DOHH2 (cell line): Measurements from ENCODE around the gene EIF3B.

Source experiments
- H3F3A ChIP-seq: fragments of 200-600 bp; sonication (generic), shearing (Covaris generic); 2 replicates; pipeline ENCODE4 v1.6.0; 2016; ENCODE audit warnings: antibody characterized with exemption, mild to moderate bottlenecking; ENCODE audit not compliant: control insufficient read depth, insufficient read depth
- H3K27ac ChIP-seq: fragments of 200-600 bp; sonication (generic); 2 replicates; pipeline ENCODE4 v1.5.1; 2014; ENCODE audit warnings: low read depth, mild to moderate bottlenecking, low read length, moderate library complexity
- H3K27me3 ChIP-seq: fragments of 200-600 bp; sonication (generic); 2 replicates; pipeline ENCODE4 v1.6.1; 2014; ENCODE audit warnings: mild to moderate bottlenecking, low read length, mixed read lengths; ENCODE audit not compliant: control insufficient read depth
- H3K36me3 ChIP-seq: fragments of 200-600 bp; sonication (generic); 2 replicates; pipeline ENCODE4 v1.6.1; 2014; ENCODE audit warnings: mild to moderate bottlenecking, low read length, moderate library complexity, mixed read lengths; ENCODE audit not compliant: control insufficient read depth
- H3K4me1 ChIP-seq: fragments of 200-600 bp; sonication (generic); 2 replicates; pipeline ENCODE4 v1.6.1; 2014; ENCODE audit warnings: mild to moderate bottlenecking, low read length, mixed read lengths; ENCODE audit not compliant: control insufficient read depth
- H3K4me2 ChIP-seq: fragments of 200-600 bp; sonication (generic); 2 replicates; pipeline ENCODE4 v1.6.0; 2014; ENCODE audit warnings: mild to moderate bottlenecking, low read length, moderate library complexity
- H3K4me3 ChIP-seq: fragments of 200-600 bp; sonication (generic); 2 replicates; pipeline ENCODE4 v1.5.1; 2014; ENCODE audit warnings: mild to moderate bottlenecking, low read length, mixed read lengths
- H3K79me2 ChIP-seq: fragments of 200-600 bp; sonication (generic); 2 replicates; pipeline ENCODE4 v1.6.1; 2014; ENCODE audit warnings: mild to moderate bottlenecking, low read length, mixed read lengths; ENCODE audit not compliant: control insufficient read depth
- H3K9me2 ChIP-seq: fragments of 200-600 bp; sonication (generic); replicated peaks from 2 replicates; pipeline ENCODE4 v1.6.1; 2014; ENCODE audit warnings: mild to moderate bottlenecking, low read length, mixed read lengths; ENCODE audit not compliant: control insufficient read depth
- H3K9me3 ChIP-seq: fragments of 200-600 bp; sonication (generic); 2 replicates; pipeline ENCODE4 v1.6.1; 2014; ENCODE audit warnings: antibody characterized with exemption, low read length, mixed read lengths; ENCODE audit not compliant: control insufficient read depth, insufficient read depth
- H4K20me1 ChIP-seq: fragments of 200-600 bp; sonication (generic); 2 replicates; pipeline ENCODE4 v1.6.0; 2014; ENCODE audit warnings: low read depth, mild to moderate bottlenecking, antibody characterized with exemption, low read length, moderate library complexity; ENCODE audit not compliant: control insufficient read depth, insufficient read depth
- EZH2phosphoT487 ChIP-seq: fragments of 200-600 bp; sonication (generic); IDR thresholded peaks from 2 replicates; pipeline ENCODE4 v1.6.1; 2017; ENCODE audit warnings: borderline replicate concordance, mild to moderate bottlenecking, antibody characterized with exemption, low read length, moderate library complexity, mixed read lengths
- TF ChIP-seq, protein P1 (sequence below): fragments of 200-600 bp; sonication (generic); IDR thresholded peaks from one replicate; pipeline ENCODE4 v1.5.1; 2014; ENCODE audit warnings: antibody characterized with exemption, mild to moderate bottlenecking, low read depth, low read length; ENCODE audit not compliant: poor library complexity, severe bottlenecking

The EIF3B gene

DNA sequence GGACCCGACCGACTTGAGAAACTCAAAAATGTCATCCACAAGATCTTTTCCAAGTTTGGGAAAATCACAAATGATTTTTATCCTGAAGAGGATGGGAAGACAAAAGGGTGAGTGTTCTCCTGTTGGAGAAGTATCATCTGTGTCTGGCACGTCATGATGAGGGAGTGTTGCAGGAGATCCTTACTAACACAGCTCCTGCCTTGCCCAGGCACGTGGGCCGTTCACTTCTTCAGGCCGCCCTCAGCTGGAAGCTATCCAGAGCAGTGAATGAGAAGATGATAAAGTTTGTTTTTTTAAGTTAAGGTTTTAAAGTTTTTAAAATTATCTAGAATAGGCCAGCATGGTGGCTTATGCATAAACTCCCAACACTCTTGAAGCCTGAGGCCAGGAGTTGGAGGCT, 6.2 kb downstream of the EIF3B start:
- Histone ChIP-seq H3K4me1 (peaks cover 21% of the 10 kb centered on the region), H3K4me3 (no peak overlapping the region), H3K27me3 (no peaks in the 10 kb centered on the region), H3K79me2 (peaks cover 93% of the 10 kb centered on the region), H3K4me2 (no peak overlapping the region), H3K9me2 (no peaks in the 10 kb centered on the region), H3K27ac (no peak overlapping the region), H3K9me3 (no peaks in the 10 kb centered on the region), H3F3A (peaks cover 15% of the 10 kb centered on the region), H4K20me1 (peaks cover 52% of the 10 kb centered on the region), H3K36me3 (peaks cover 94% of the 10 kb centered on the region)
- no peak for TF ChIP-seq EZH2phosphoT487
- TF ChIP-seq, protein P1, sequence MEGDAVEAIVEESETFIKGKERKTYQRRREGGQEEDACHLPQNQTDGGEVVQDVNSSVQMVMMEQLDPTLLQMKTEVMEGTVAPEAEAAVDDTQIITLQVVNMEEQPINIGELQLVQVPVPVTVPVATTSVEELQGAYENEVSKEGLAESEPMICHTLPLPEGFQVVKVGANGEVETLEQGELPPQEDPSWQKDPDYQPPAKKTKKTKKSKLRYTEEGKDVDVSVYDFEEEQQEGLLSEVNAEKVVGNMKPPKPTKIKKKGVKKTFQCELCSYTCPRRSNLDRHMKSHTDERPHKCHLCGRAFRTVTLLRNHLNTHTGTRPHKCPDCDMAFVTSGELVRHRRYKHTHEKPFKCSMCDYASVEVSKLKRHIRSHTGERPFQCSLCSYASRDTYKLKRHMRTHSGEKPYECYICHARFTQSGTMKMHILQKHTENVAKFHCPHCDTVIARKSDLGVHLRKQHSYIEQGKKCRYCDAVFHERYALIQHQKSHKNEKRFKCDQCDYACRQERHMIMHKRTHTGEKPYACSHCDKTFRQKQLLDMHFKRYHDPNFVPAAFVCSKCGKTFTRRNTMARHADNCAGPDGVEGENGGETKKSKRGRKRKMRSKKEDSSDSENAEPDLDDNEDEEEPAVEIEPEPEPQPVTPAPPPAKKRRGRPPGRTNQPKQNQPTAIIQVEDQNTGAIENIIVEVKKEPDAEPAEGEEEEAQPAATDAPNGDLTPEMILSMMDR, result no peak

DNA sequence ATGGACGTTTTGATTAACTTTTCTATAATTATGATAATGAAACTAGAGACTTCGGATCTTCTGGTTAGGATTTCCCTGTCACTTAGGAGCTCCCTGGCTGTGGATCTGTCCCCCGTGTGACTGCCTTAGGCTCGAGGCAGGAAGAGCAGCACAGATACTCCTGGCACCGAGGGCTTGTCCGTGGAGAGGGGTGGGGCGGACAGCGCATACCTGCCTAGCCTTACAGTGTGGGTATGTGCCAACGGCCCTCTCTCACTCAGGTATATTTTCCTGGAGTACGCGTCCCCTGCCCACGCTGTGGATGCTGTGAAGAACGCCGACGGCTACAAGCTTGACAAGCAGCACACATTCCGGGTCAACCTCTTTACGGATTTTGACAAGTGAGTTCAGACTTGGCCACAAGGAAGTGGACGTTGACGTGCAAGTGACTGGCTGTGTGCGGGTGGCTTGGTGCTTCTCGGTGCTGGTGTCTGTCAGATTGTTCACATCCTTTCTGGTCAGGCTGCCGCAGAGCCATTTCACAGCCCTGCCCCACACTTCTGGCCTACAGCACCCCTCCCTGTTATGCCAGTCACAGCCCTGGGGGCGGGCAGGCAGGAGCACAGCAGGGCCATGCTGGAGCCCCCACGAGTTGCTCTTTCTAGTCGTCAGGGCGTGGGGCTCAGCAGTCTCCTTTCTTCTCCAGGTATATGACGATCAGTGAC, 7.9 kb downstream of the EIF3B start:
- Histone ChIP-seq H3K4me2 (no peak overlapping the region), H3K4me3 (no peak overlapping the region), H3K9me3 (no peaks in the 10 kb centered on the region), H3K79me2 (peaks cover 93% of the 10 kb centered on the region), H3K36me3 (peaks cover 95% of the 10 kb centered on the region), H3K27ac (no peak overlapping the region), H4K20me1 (peaks cover 41% of the 10 kb centered on the region), H3F3A (peaks cover 15% of the 10 kb centered on the region), H3K27me3 (no peaks in the 10 kb centered on the region), H3K4me1 (peaks cover 4% of the 10 kb centered on the region), H3K9me2 (no peaks in the 10 kb centered on the region)
- no peak for TF ChIP-seq EZH2phosphoT487
- TF ChIP-seq, protein P1, result no peak

DNA sequence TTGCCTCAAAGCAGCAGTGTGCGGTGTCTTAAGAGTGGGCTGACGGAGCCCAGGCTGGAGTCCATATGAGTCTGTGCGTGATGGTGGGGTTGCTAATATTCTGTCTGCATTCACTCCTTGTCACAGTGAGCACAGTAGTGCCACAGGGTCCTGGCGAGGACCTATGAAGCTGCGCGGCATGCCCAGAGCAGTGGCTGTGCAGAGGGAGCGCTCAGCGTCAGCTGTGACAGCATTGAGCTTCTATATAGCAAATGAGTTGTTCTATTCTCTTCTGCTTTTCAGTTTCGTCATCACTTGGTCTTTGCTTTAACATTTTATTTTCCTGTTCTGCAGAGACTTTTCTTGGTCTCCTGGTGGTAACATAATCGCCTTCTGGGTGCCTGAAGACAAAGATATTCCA, 14.5 kb downstream of the EIF3B start:
- no peaks in the 10 kb centered on the region for H3K27me3 ChIP-seq
- H4K20me1 ChIP-seq, result peaks cover 32% of the 10 kb centered on the region; the same call in 1 of the 2 replicates
- TF ChIP-seq, protein P1, result no peak
- TF ChIP-seq EZH2phosphoT487, result no peak
- H3K9me2 ChIP-seq, result no peaks in the 10 kb centered on the region
- no peak overlapping the region for H3K27ac ChIP-seq
- H3K4me1 ChIP-seq, result no peaks in the 10 kb centered on the region
- no peak overlapping the region for H3K4me3 ChIP-seq
- H3K9me3 ChIP-seq, result no peaks in the 10 kb centered on the region
- H3F3A ChIP-seq, result peaks cover 9% of the 10 kb centered on the region
- no peak overlapping the region for H3K4me2 ChIP-seq
- H3K36me3 ChIP-seq, result peaks cover 96% of the 10 kb centered on the region
- H3K79me2 ChIP-seq, result peaks cover 84% of the 10 kb centered on the region
